Adipocyte (in vitro differentiated cells): ENCODE data around the gene ZNF3.

ENCODE experiments used
- DNase-seq: peaks from one replicate; pipeline ENCODE4 v3.0.0-alpha.2; 2015; ENCODE audit warnings: low read depth
- H3K27me3 ChIP-seq: replicated peaks from 2 replicates; pipeline ENCODE4 v1.7.0; 2013; ENCODE audit warnings: mild to moderate bottlenecking, low read length, moderate library complexity; ENCODE audit not compliant: control insufficient read depth, insufficient read depth
- H3K36me3 ChIP-seq: 2 replicates; pipeline ENCODE4 v1.7.0; 2013; ENCODE audit warnings: low read length, mild to moderate bottlenecking, moderate library complexity; ENCODE audit not compliant: control insufficient read depth, insufficient read depth, severe bottlenecking
- H3K4me1 ChIP-seq: 2 replicates; pipeline ENCODE4 v1.7.0; 2013; ENCODE audit warnings: mild to moderate bottlenecking, low read length, moderate library complexity; ENCODE audit not compliant: control insufficient read depth, insufficient read depth
- H3K4me3 ChIP-seq: 2 replicates; pipeline ENCODE4 v1.7.0; 2013; ENCODE audit warnings: mild to moderate bottlenecking, low read length, moderate library complexity
- H3K9ac ChIP-seq: 2 replicates; pipeline ENCODE4 v1.7.0; 2013; ENCODE audit warnings: mild to moderate bottlenecking, low read length, moderate library complexity
- H3K9me3 ChIP-seq: 2 replicates; pipeline ENCODE4 v1.7.0; 2013; ENCODE audit warnings: mild to moderate bottlenecking, low read length, moderate library complexity; ENCODE audit not compliant: control insufficient read depth

The ZNF3 gene

DNA sequence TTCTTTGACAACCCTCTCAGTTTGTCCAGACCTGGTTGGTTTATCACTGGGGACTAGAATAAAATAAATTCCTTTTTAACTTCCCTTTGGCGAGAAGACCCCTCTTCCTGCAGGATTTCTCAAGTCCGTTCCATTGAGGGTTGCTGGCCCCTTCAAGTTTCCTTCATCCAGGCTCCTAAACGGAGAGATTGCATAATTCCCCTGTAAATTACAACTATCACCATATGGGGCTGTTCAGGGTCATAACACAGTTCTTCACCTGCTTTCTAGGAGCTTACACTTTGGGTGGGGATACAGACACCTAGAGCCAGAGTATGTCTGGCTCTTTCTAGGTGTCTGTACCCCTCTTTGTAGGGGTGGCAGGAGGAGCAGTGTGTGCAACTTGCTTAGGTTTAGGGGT lies 4.0 kb upstream of the ZNF3 start:
- H3K4me3 ChIP-seq, result no peak overlapping the region
- H3K9me3 ChIP-seq, result no peaks in the 10 kb centered on the region
- no peaks in the 10 kb centered on the region for H3K27me3 ChIP-seq
- H3K36me3 ChIP-seq, result peaks cover 3% of the 10 kb centered on the region
- DNase-seq, result no peak
- no peak overlapping the region for H3K9ac ChIP-seq
- H3K4me1 ChIP-seq, result peaks cover 15% of the 10 kb centered on the region

GRCh38 chr7:100082978-100083377 lies 1.5 kb upstream of the ZNF3 start:
- Histone ChIP-seq H3K36me3 (peaks cover 11% of the 10 kb centered on the region), H3K9me3 (no peaks in the 10 kb centered on the region), H3K27me3 (no peaks in the 10 kb centered on the region), H3K9ac (no peak overlapping the region), H3K4me3 (no peak overlapping the region), H3K4me1 (peaks cover 15% of the 10 kb centered on the region)
- no peak for DNase-seq

GRCh38 chr7:100080907-100081534 lies 502 bp downstream of the ZNF3 start:
- DNase-seq, result peak; percentile 46
- peaks cover 15% of the 10 kb centered on the region for H3K4me1 ChIP-seq
- H3K27me3 ChIP-seq, result no peaks in the 10 kb centered on the region
- H3K9ac ChIP-seq, result peak overlapping the region; percentile 98
- peaks cover 25% of the 10 kb centered on the region for H3K36me3 ChIP-seq
- H3K4me3 ChIP-seq, result peak overlapping the region; percentile 95
- H3K9me3 ChIP-seq, result no peaks in the 10 kb centered on the region

DNA sequence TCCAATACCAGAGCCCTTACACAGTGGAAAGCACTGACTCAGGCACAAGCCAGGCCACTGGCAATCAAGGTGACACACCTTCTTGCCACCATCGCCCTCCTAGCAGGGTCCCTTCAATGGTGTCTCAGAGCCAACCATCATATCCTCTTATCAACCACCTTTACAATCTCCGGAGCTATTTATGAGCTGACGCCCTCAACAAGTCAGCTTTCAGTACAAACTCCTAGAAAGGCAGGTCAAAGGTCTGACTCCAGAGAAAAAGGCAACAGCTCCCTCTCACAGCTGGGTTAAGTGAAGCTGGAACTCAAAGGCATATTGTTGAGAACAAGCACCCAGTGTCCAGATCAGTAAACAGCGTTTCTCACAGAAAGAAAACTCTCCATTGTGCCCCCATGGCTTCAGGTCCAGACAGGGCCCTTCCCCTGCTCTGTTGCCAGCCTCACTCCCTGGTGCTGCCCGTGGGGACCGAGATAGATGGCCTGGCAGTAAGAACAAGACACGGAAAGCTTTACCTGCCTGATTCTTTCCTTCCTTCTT lies 2.4 kb downstream of the ZNF3 start:
- no peak overlapping the region for H3K4me3 ChIP-seq

GRCh38 chr7:100077205-100077604 lies 4.3 kb downstream of the ZNF3 start:
- no peak overlapping the region for H3K4me3 ChIP-seq
- H3K36me3 ChIP-seq, result peaks cover 63% of the 10 kb centered on the region
- no peaks in the 10 kb centered on the region for H3K27me3 ChIP-seq
- DNase-seq, result no peak
- no peak overlapping the region for H3K9ac ChIP-seq
- H3K4me1 ChIP-seq, result peaks cover 15% of the 10 kb centered on the region
- peaks cover 10% of the 10 kb centered on the region for H3K9me3 ChIP-seq

More for the DNA sequence above, 2.4 kb downstream of the ZNF3 start:
- no peak for DNase-seq
- Histone ChIP-seq H3K9me3 (no peaks in the 10 kb centered on the region), H3K9ac (peak overlapping the region; percentile 18), H3K4me1 (peaks cover 15% of the 10 kb centered on the region), H3K27me3 (no peaks in the 10 kb centered on the region), H3K36me3 (peaks cover 44% of the 10 kb centered on the region)

DNA sequence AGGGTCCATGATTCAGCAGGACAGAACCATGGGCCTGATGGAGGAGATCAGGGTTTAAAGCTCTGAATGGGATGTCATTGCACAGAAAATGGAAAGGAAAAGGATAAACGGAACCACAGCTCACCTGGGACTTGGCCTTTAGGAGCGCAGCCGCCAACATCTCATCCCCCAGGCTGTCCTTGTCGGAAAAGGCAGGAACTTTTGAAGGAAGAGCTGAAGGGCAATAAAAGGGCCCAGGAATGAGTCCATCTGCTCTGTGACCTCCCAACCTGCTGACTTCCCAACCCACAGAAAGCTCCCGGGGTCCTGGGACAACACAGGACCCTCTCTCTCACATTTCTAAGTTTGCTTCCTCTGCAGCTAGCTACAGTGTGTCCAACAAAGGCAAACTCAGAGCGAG lies 6.1 kb downstream of the ZNF3 start:
- no peak overlapping the region for H3K9ac ChIP-seq
- no peak for DNase-seq
- peaks cover 14% of the 10 kb centered on the region for H3K4me1 ChIP-seq
- peaks cover 81% of the 10 kb centered on the region for H3K36me3 ChIP-seq
- no peaks in the 10 kb centered on the region for H3K27me3 ChIP-seq
- H3K4me3 ChIP-seq, result no peak overlapping the region
- peaks cover 28% of the 10 kb centered on the region for H3K9me3 ChIP-seq

DNA sequence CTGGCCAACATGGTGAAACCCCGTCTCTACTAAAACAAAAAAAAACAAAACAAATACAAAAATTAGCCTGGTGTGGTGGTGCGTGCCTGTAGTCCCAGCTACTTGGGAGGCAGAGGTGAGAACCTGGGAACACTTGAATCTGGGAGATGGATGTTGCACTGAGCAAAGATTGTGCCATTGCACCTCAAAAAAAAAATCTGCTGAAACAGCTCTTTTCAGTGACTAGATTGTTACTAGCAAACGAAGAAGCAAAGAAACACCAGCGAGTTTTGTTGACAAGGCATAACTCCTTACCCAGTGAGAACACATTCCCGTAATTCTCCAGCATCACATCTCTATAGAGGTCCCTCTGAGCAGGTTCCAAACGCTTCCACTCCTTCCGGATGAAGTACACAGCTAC lies 6.7 kb downstream of the ZNF3 start:
- no peak overlapping the region for H3K9ac ChIP-seq
- no peak overlapping the region for H3K4me3 ChIP-seq
- peaks cover 87% of the 10 kb centered on the region for H3K36me3 ChIP-seq
- no peak for DNase-seq
- peaks cover 8% of the 10 kb centered on the region for H3K4me1 ChIP-seq
- H3K9me3 ChIP-seq, result peaks cover 33% of the 10 kb centered on the region
- no peaks in the 10 kb centered on the region for H3K27me3 ChIP-seq

GRCh38 chr7:100072462-100072861 lies 9.1 kb downstream of the ZNF3 start:
- Histone ChIP-seq H3K27me3 (no peaks in the 10 kb centered on the region), H3K4me1 (no peaks in the 10 kb centered on the region), H3K36me3 (peaks cover 90% of the 10 kb centered on the region), H3K9me3 (peaks cover 37% of the 10 kb centered on the region), H3K4me3 (peak overlapping the region; percentile 59), H3K9ac (no peak overlapping the region)
- DNase-seq, result no peak

DNA sequence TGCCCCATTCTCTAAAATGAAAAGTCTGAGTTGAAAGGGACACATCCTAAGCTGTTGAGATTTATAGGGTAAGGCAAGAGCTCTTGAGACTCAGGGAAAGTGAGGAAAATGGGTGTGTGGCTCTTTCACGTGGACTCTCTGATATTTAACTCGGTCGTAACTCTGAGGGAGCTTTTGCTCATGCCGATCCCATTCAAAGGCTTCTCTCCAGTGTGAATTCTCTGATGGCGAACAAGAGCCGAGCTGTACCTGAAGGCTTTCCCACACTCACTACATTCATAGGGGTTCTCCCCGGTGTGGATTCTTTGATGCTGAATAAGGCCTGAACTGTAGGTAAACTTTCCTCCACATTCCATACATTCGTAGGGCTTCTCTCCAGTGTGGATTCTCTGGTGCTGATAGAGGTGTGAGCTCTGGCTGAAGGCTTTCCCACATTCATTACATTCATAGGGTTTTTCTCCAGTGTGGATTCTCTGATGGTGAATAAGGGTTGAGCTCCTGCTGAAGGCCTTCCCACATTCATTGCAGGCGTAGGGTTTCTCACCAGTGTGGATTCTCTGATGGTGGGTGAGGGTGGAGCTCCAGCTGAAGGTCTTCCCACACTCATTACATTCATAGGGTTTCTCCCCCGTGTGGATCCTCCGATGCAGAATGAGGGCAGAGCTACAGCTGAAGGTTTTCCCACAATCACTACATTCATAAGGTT lies 10.4 kb downstream of the ZNF3 start:
- H3K4me1 ChIP-seq, result peaks cover 2% of the 10 kb centered on the region
- H3K9me3 ChIP-seq, result peaks cover 37% of the 10 kb centered on the region
- DNase-seq, result no peak
- H3K4me3 ChIP-seq, result peak overlapping the region; percentile 59
- peaks cover 80% of the 10 kb centered on the region for H3K36me3 ChIP-seq
- H3K9ac ChIP-seq, result no peak overlapping the region
- H3K27me3 ChIP-seq, result no peaks in the 10 kb centered on the region

GRCh38 chr7:100069991-100070390 lies 11.5 kb downstream of the ZNF3 start:
- no peaks in the 10 kb centered on the region for H3K27me3 ChIP-seq
- peak overlapping the region; percentile 59 for H3K4me3 ChIP-seq
- peaks cover 68% of the 10 kb centered on the region for H3K36me3 ChIP-seq
- no peak for DNase-seq
- peaks cover 37% of the 10 kb centered on the region for H3K9me3 ChIP-seq
- H3K4me1 ChIP-seq, result peaks cover 11% of the 10 kb centered on the region
- no peak overlapping the region for H3K9ac ChIP-seq

DNA sequence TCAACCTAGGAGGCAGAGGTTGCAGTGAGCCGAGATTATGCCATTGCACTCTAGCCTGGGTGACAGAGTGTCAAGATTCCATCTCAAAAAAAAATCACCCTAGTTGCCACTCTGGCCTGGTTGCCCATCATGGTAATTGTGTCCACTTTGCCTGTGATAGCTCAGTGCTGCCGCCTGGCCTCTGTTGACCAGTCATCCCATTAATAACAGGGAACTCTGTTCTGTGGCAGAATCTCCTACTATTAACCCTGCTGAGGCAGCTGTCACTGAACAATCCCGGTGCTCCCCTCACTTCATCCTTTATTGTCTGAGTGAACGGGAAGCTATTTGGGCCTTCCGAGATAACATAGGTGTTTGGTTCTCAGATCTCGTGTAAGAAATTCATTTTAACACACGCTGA lies 14.6 kb downstream of the ZNF3 start:
- Histone ChIP-seq H3K36me3 (peaks cover 57% of the 10 kb centered on the region), H3K9ac (no peak overlapping the region), H3K4me3 (no peak overlapping the region), H3K4me1 (peaks cover 11% of the 10 kb centered on the region), H3K9me3 (peaks cover 25% of the 10 kb centered on the region), H3K27me3 (no peaks in the 10 kb centered on the region)
- no peak for DNase-seq
